Dedifferentiated amniotic fluid mesenchymal stem cell (primary cell): ENCODE results near the gene SNX14.
"Not testable (repeated sequence)": the region's sequence is repeated elsewhere in the genome, so short reads cannot be mapped to it uniquely, and the experiment has no call there.

ENCODE experiments used
- DNase-seq: peaks from one replicate; pipeline ENCODE4 v3.0.0-alpha.2; 2016; ENCODE audit errors: extremely low spot score

SNX14 gene, protein sequence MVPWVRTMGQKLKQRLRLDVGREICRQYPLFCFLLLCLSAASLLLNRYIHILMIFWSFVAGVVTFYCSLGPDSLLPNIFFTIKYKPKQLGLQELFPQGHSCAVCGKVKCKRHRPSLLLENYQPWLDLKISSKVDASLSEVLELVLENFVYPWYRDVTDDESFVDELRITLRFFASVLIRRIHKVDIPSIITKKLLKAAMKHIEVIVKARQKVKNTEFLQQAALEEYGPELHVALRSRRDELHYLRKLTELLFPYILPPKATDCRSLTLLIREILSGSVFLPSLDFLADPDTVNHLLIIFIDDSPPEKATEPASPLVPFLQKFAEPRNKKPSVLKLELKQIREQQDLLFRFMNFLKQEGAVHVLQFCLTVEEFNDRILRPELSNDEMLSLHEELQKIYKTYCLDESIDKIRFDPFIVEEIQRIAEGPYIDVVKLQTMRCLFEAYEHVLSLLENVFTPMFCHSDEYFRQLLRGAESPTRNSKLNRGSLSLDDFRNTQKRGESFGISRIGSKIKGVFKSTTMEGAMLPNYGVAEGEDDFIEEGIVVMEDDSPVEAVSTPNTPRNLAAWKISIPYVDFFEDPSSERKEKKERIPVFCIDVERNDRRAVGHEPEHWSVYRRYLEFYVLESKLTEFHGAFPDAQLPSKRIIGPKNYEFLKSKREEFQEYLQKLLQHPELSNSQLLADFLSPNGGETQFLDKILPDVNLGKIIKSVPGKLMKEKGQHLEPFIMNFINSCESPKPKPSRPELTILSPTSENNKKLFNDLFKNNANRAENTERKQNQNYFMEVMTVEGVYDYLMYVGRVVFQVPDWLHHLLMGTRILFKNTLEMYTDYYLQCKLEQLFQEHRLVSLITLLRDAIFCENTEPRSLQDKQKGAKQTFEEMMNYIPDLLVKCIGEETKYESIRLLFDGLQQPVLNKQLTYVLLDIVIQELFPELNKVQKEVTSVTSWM

DNA sequence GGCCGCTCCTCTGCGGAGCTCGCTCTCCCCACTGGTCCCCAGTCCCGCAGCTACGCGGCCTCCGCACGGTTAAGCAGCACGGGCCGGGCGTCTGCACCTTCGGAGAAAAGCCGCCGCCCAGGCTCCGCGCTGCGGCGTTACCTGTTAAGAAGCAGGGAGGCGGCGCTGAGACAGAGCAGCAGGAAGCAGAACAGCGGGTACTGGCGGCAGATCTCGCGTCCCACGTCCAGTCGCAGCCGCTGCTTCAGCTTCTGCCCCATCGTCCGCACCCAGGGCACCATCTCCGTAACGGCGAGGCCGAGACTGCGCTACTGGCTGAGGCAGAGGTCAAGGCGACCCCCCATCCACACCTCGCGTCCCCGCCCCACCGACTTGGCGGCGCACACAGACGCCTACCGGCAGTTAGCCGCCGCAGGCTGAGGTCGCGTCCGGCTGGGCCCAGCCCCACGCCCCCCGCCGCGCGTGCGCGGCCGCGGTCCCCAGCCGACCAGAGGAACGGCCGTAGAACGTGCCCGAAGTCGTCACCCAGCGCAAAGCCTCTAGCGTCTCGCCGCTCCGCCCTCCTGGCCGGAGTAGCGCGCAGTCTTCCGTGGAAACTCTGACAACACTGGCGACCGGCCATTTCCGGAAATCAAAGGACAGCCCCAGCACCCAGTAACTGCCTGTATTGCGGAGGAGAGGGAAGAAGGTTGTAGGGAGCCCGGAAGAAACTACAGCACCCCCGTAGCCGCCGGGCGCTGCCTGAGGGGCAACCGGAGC lies at the start of gene SNX14:
Gene SNX14 (minus strand): TSS at position 421 of the 759 bp plus-strand sequence. CDS start 140 bp downstream, at position 281.
- DNase-seq = peak; percentile 92

DNA sequence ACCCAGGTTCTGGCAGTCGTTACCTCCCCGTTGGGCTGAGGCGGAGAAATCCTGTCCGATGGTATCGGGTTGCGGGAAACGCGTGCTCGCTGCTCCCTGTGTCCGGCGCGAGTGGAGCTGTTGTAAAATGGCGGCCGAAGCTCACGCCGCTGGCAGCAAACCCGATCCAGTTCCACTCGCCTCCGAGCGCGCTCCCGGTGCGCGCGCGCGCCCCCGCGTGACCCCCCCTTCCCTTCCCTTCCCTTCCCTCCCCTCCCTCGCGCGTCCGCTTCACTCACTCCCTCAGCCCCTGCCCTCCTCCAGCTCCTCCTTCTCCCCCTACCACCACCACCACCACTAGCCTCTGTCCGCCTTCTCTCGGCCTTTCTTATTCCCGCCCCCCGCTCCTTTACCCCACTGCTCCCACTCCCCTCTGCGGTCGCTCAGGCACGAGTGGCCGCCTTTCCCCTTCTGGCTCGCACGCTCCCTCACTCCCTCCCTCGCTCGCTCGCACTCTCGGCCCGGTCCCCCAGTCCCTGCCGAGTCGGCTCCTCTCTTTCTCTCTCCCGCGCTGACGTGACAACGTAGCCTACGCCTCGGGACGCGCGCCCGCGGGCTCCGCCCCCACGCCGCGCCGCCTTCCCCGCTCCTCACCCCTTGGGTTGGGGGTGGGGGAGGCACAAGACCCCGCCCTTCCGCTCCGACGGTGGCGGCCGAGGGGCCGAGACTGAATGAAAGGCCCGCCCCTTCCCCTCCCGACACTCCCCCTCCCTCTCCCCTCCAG lies 49.3 kb upstream of the SNX14 start, which contains the start of gene SYNCRIP:
Gene SYNCRIP (minus strand): TSS at position 113 of the 763 bp plus-strand sequence. CDS start 1,447 bp downstream, outside the sequence.
- DNase-seq = peak; percentile 97

DNA sequence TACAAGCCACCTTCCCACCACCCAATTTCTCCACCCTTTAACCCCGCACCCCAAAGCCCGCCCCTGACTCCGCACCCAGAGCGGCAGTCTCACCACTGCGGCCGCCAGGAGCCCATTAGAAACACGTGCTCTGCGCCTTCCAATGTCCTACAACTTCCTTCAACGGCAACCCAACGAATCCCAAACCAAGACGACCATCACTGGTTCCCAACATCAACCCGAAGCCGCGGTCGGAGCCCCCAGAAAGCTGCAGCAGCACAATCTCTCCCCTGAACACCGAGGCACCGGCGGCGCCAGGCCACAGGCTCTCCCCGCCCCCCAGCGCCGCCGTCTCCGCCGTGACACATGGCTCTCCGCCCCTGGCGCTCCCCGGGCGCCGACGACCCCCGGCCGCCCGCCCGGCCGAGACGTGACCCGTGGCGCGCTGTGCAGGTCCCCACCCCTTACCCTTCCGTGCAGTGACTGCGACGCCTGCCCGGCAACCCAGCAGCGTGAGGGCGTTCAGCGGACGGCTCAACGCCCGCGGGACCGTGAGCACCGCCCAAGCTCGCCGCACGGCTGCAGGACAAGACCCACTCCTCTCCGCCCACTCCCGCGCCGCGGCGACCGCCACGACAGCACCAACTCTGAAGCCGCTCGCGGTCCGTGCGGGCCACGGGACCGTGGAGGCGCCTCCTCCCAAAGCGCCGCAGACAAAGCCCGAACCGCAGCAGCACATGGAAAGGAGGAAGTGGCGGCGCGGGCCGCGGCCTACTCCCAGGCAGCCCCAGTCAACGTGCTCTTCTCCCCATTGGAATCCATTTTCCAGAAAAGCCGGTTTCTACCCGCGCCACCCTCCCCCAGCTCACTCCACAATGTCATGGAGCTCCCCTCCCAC lies 48.5 kb upstream of the SNX14 start:
- peak; percentile 41 for DNase-seq

DNA sequence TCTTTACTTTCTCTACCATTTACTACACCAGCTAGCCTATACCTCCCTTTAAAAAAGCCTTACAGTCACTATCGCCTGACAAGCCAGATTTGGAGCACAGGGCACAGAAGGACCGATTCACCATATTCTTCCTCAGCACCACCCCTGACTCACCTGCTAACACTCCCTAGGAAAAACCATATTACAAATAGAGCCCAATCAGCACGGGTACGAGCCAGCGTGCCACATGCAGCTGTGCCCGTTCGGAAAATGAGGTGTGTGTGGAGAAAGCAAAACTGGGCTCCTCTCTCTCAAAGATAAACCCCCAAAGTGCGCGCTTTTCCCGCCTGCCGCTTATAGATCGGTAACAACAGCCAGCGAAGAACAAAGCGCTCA lies 47.9 kb upstream of the SNX14 start:
- no peak for DNase-seq

DNA sequence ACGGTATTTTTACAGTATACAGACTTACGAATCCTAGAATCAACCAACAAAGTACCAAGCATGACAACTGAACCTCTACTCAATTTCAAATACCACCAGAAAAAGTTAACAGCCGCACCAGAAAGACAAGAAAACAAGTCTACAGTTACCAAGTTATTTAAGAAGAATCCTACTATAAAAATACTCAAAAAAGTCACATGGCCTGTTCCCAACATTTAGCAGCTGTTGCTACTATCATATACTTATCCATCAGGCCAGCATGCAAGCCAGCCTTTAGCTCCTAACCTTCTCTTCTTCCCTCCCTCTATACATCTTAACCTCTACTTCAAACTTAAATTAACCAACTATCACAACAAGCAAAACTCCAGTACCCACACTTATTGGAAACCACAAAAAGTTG lies 47.2 kb upstream of the SNX14 start:
- DNase-seq = no peak

DNA sequence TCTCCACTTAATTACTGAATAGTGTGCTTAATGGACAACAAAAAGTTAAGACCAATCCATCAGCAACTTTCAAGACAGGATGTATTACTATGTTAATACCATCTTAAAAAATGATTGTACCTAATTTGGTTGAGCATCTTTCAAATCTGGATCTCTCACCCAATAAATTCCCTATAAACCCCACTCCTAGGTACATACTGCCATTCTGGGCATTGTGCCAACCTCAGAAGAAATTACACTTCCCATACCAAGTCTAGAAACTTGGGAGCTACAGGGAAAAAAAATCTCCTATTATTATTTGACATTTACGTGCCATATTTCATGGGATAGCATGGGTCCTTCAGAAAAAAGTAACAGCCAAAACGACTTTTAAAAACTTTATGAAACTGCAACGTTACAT lies 43.9 kb upstream of the SNX14 start:
- no peak for DNase-seq

DNA sequence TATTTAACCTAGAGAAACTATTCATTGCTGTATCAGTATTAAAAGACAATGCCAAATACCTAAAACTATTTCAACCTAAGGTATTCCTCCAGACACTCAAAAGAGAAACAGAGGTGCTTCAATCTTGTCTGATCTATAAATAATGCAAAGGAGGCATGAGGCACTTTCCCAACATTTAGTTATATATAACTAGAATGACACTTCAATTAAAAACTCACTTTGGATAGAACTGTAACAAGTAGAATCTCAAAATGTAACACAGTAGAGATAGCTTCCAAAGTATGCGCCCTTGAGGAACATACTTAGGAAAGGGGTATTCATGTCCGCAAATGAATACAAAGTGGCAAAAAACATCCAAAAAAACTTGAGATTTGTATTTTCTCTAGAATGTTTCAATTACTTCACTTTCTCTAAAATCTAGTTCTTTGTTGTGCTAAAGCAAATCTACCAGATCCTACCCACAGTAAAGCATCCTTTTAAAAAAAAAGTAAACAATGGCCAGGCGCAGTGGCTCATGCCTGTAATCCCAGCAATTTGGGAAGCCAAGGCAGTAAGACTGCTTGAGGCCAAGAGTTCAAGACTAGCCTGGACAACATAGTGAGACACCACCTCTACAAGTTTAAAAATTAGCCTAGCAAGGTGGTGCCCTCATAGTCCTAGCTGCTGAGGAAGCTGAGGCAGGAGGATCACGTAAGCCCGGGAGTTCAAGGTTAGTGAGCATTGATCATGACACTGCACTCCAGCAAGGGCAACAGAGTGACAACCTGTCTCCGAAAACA lies 38.7 kb upstream of the SNX14 start:
- DNase-seq = no peak

DNA sequence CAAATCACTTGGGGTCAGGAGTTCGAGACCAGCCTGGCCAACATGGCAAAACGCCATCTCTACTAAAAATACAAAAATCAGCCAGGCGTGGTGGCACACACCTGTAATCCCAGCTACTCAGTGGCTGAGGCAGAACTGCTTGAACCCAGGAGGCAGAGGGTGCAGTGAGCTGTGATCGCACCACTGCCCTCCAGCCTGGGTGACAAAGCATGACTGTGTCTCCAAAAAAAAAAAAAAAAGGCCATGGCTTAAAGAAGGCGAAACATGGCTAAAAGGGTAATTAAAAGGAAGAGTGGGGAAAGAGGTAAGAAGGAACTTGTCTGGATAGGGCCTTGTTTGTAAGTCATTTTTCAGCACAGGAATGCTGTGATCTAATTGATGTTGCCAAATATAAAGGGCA lies 37.5 kb upstream of the SNX14 start:
- DNase-seq = not testable (repeated sequence)

DNA sequence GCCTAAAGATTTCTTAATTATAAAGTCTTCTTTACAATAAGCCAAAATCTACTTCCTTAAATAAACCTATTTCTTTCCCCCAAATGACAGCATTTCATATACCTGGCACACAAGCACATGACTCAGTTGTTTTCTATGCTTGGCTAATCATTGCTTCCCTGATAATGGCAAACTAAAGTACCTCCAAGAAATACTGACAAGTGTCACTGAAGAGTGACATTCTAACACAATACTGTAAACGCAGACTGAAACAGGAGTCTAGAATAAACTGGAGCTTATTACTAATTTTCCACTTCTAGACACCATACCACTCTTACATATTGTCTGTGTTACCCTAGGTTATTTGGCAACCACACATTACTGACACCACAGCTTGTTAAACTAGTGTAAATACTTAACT lies 34.7 kb upstream of the SNX14 start:
- no peak for DNase-seq

DNA sequence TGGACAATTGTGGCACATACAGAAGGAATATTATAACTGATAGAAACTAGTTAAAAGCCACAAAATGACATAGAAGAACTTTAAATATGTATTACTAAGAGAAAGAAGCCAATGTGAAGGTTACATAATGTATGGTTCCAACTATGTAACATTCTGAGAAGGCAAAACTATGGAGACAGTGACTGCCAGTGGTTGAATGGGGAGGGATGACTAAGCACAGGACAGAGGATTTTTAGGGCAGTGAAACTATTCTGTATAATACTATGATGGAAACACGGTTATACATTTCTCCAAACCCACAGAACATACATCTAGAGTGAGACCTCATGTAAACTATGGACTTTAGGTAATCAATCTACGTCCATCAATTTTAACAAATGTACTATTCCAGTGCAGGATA lies 26.6 kb upstream of the SNX14 start:
- no peak for DNase-seq

DNA sequence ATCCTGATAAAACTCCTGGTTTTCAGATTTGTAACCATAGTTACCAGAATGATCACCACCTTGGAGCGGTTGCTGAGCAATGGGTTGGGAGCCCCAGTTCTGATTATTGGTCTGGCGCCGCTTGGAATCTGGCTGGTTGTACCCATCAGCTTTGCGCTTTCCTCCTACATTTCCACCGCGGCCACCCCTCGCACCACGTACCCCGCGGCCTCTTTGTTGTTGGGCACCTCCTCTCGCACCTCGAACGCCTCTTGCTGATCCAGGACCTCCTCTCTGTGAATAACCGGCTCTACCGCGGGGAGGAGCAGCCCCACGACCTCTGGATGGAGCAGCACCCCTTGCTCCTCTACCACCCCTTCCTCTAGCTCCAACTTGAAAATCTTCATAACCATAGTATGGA lies 21.1 kb upstream of the SNX14 start:
- DNase-seq = no peak

DNA sequence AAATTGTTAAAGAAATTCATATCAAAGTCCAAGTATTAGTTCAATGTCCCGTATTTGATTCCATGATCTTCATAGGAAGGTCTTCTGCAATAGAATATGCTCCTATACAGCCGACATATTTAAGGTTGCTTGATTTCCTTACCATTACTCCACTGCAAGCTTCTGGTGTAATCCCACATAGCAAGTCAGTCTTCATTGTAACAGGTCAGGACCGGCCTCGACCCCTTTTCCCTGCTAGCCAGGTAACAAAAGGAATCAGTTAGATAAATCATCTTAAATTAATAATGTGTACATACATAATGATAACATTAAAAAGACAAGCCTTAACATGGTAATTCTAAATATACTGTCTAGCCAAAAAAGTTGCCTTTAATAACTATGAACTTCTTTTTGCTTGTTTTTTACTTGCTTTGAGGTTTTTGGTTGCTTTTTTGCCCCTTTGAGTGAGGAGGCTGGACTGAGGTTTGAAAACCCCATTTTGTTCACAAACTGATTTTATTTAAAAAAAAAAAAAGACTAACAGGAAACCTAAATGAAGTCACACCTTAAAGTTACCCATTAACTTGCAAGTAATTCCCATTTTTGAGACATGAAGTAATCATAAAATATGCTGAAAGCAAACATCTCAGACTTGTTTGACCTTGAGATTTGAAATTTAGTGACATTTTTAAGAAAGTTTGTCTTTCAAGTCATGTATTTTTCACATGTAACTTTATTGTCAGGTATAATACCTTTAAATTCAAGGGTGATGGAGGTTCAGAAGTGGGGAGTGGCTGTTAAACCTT lies 19.2 kb upstream of the SNX14 start:
- DNase-seq = no peak

DNA sequence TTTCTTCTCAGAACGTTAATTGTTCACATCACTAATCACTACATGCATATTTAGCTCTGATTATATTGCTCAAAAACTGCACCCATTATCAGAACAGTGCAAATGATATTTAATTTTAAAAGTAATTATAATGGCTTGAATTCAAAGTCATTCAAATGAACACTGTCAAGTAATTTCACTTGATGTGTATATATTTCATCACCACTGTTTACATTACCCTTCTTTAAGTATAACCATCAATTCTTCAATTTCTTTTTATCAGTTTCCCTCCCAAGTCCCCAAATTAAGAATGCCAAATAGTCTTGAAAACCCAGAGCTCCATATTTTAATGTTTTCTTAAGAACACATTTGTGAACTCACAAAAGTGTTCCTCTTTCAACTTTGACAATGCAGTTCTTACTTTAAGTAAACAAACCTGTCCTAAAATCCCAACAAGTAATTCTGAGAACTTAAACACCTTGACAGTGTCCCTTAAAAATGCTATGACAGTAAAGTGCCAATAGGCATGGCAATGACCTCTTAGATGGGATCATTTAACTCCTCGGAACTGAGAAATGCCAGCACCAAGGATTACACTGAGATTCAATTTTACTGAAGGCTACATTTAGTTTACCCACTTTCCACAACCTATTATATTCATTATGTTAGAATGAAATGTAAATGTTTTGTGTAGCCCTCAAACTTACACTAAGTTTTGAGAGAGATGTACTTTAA lies 16.7 kb upstream of the SNX14 start:
- DNase-seq = no peak

DNA sequence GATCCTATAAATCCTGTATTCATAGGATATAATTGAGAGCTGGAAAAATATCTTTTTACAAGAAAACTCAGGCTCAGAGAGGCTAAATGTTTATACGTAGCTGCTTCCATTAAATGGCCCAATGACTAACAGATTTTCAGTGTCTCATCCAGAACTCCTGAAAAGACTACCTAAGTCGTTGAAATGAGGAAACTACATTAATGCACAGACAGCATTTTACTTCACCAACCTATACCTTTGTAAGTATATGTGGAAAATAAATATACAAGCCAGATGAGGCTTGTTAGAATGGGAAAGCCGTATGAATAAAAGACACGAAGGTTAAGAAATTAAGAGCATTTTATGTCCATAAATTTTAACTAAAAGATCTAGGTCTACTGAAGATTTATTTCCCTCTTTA lies 8.4 kb upstream of the SNX14 start:
- DNase-seq = no peak

DNA sequence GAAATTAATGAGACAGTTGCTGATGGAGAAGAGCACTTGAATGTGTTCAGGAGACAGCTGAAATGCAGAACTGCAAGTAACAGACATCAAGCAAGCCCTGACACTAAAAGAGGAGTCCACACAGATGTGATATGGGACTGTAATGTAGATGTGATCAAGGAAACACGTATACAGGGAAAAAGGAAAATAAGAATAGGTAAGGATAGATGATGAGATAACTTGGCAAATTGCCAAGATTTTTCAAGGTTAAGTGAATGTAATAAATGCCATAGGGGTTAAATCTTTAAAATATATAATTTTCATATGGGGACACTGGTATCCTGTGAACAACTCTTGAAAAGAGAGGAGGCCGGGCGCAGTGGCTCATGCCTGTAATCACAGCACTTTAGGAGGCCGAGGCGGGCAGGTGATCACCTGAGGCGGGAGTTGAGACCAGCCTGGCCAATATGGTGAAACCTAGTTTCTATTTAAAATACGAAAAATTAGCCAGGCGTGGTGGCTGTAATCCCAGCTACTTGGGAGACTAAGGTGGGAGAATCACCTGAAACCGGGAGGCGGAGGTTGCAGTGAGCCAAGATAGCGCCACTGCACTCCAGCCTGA lies 7.2 kb upstream of the SNX14 start:
- no peak for DNase-seq

DNA sequence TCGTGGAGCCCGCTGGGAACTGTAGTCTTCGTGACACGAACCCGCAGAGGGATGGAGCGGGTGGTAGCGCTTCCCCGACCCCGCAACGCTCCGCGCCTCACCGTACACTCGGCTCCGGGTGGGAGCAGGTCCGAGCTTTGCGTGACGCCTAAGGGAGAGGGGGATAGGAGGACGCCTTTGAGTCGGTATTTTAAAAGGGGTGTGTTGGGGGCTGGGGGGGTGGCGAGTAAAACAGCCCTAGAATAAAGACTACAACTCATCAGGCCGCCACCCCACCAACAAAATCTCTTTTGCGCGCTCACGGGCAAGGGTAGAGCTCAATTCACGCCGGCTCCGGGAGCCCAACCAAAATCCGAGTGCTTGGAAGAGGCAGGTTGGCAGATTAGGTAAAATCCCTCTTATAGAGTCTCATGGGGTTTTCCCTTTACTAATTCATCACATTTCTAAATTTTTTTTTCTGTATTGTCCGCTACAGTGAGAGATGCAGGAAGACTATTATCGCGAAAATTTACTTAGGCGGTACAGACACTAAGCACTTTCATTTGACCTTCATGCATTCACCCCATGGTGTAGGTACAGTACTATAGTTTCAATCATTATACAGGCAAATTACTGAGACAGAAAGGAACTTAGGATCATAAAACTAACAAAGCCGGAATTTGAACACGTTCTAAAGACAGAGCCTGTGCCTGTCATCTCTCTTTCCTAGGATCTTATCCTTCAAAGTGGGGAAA lies 706 bp upstream of the SNX14 start:
- DNase-seq = peak; percentile 25

DNA sequence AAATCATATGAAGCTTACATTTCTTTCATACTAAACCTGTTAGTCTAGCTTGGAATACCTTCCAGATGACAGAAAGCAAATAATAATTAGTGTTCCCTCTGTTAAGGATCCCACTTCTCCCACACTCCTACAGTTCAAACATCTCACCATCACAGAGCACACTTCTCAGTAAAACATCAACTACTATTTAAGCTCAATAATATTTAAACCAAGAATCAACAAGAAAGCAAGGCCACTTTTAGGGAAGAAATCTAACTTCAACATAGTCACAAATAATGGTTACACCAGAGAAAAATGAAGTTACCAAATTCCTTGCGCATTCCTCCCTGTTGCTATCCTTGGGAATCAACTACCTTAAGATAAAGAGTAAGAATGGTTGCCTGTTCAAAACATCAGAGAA lies 1.6 kb downstream of the SNX14 start:
- DNase-seq = no peak
